Calu3 (cell line): Measurements from ENCODE around the gene MAP2K1. TPM values are rescaled to one million over a fixed set of nuclear protein-coding genes. Genes with fewer than 3 reads are reported as not detected.

Experiments used
- BruUV-seq: library from RNA; stranded (reverse); fragments of 400-500 nt; replicated peaks from 2 replicates; lab custom pipeline; 2021; lab: Mats Ljungman, UMichigan
- CTCF ChIA-PET: fragments of 300-600 bp; sonication (Branson Sonifier 250); formaldehyde crosslinking; loops from one replicate; lab custom pipeline; 2022; ENCODE audit warnings: antibody characterized with exemption; lab: Charles Lee
- DNase-seq: peaks from one replicate; pipeline ENCODE4 v3.0.0; 2022
- H3K27ac Mint-ChIP-seq: one replicate; pipeline ENCODE4 v1.8.0; 2022; ENCODE audit warnings: mixed read lengths; ENCODE audit not compliant: unreplicated experiment
- H3K27me3 Mint-ChIP-seq: one replicate; pipeline ENCODE4 v1.8.0; 2022; ENCODE audit warnings: mixed read lengths; ENCODE audit not compliant: unreplicated experiment
- H3K36me3 Mint-ChIP-seq: one replicate; pipeline ENCODE4 v1.8.0; 2022; ENCODE audit warnings: mild to moderate bottlenecking, moderate library complexity, mixed read lengths; ENCODE audit not compliant: insufficient read depth, unreplicated experiment
- H3K4me1 Mint-ChIP-seq: one replicate; pipeline ENCODE4 v1.8.0; 2022; ENCODE audit warnings: mild to moderate bottlenecking, low read depth, mixed read lengths; ENCODE audit not compliant: unreplicated experiment
- H3K4me3 Mint-ChIP-seq: one replicate; pipeline ENCODE4 v1.8.0; 2022; ENCODE audit warnings: mild to moderate bottlenecking, low read depth, moderate library complexity, mixed read lengths; ENCODE audit not compliant: unreplicated experiment
- H3K9me3 Mint-ChIP-seq: one replicate; pipeline ENCODE4 v1.8.0; 2022; ENCODE audit warnings: low read depth, mixed read lengths; ENCODE audit not compliant: unreplicated experiment
- CTCF ChIP-seq: fragments of 200-600 bp; IDR thresholded peaks from one replicate; pipeline ENCODE4 v1.8.0; 2022; ENCODE audit warnings: antibody characterized with exemption; ENCODE audit not compliant: unreplicated experiment
- intact Hi-C: fragments of 100-400 bp; cut with micrococcal nuclease; formaldehyde crosslinking; loops from one replicate; pipeline ENCODE4 v1.10.0; 2022; ENCODE audit not compliant: unreplicated experiment
- total RNA-seq: library from RNA; stranded (reverse); gene quantifications from 2 replicates; pipeline ENCODE4 v1.2.3, GENCODE V29; 2022

The MAP2K1 gene
- total RNA-seq, 1 experiment from 2014 or later = 67.6 TPM

- no peak overlapping the region for H3K27ac Mint-ChIP-seq
- no peak for DNase-seq
- H3K27me3 Mint-ChIP-seq = no peaks in the 10 kb centered on the region
- no TSS peak for BruUV-seq
- TF ChIP-seq CTCF = no peak
- H3K36me3 Mint-ChIP-seq = peaks cover 22% of the 10 kb centered on the region
- no peaks in the 10 kb centered on the region for H3K9me3 Mint-ChIP-seq
- CTCF ChIA-PET = no interaction called here
- H3K4me3 Mint-ChIP-seq = no peak overlapping the region
- intact Hi-C loops = no loop called here
- H3K4me1 Mint-ChIP-seq = peaks cover 10% of the 10 kb centered on the region
Measured at GRCh38 chr15:66508293-66508883, 121.7 kb downstream of the MAP2K1 start.

GRCh38 chr15:66514586-66514985 lies 127.9 kb downstream of the MAP2K1 start:
- H3K27ac Mint-ChIP-seq = no peak overlapping the region
- intact Hi-C loops = no loop called here

DNA sequence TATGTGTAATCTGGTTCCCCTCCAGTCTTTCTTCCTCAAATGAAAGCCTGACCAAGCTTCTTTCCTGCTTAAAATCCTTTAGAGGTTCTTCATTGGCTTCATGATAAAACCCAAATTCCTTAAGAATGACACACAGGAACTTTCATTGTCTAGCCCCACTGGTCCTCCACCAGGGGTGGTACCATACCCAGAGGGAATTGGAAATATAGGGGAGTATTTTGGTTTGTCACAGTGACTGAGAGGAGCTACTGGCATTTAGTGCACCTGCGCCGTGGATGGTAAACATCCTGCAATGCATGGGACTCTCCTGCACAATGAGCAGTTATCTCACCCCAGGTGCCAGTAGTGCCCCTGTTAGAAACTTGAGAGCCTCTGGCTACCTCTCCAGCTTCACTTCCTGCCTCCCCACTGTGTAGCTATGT lies 129.2 kb downstream of the MAP2K1 start:
- Mint-ChIP-seq H3K27ac (no peak overlapping the region), H3K9me3 (no peaks in the 10 kb centered on the region), H3K4me3 (no peak overlapping the region), H3K4me1 (peaks cover 6% of the 10 kb centered on the region), H3K27me3 (no peaks in the 10 kb centered on the region), H3K36me3 (peaks cover 11% of the 10 kb centered on the region)
- CTCF ChIA-PET = interaction anchor here (1.1 kb wide), 1 partner anchor 11 kb away, joined by 3 read pairs; the partner anchor contains the start of gene ZWILCH
- DNase-seq = no peak
- BruUV-seq = no TSS peak
- intact Hi-C loops = no loop called here
- TF ChIP-seq CTCF = no peak

More at GRCh38 chr15:66514586-66514985, 127.9 kb downstream of the MAP2K1 start:
- peaks cover 11% of the 10 kb centered on the region for H3K36me3 Mint-ChIP-seq
- H3K9me3 Mint-ChIP-seq = no peaks in the 10 kb centered on the region
- H3K4me3 Mint-ChIP-seq = no peak overlapping the region
- H3K27me3 Mint-ChIP-seq = no peaks in the 10 kb centered on the region
- no peak for DNase-seq
- H3K4me1 Mint-ChIP-seq = peaks cover 6% of the 10 kb centered on the region
- TF ChIP-seq CTCF = no peak
- CTCF ChIA-PET = no interaction called here
- BruUV-seq = no TSS peak

DNA sequence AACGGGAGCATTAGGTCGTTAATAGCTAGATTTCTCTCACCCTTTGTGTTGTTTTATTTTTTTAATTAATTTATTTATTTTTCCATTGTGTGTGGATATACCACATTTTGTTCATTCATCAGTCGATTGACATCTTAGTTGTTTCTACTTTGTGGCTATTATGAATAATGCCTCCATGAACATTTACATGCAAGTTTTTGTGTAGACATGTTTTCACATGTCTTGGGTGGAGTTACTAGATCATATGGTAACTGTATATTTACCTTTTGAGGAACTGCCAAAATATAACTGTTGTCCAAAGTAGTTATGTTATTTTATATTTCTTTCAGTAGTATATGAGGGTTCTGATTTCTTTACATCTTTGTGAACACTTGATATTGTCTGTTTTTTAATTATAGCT lies 137.2 kb downstream of the MAP2K1 start:
- no peak for DNase-seq
- H3K4me1 Mint-ChIP-seq = no peaks in the 10 kb centered on the region
- intact Hi-C loops = no loop called here
- H3K27me3 Mint-ChIP-seq = no peaks in the 10 kb centered on the region
- no peak overlapping the region for H3K4me3 Mint-ChIP-seq
- H3K9me3 Mint-ChIP-seq = no peaks in the 10 kb centered on the region
- TF ChIP-seq CTCF = no peak
- peaks cover 17% of the 10 kb centered on the region for H3K36me3 Mint-ChIP-seq
- no TSS peak for BruUV-seq
- CTCF ChIA-PET = no interaction called here
- no peak overlapping the region for H3K27ac Mint-ChIP-seq
